Upper lobe of right lung (tissue), 1 donor: Measurements from ENCODE around the gene ARHGAP22. TPM values are rescaled to one million over a fixed set of nuclear protein-coding genes. Genes with fewer than 3 reads are reported as not detected.

Experiments
- ATAC-seq: fragments of 200-7000 bp; cut with Tn5 transposase; one replicate; pipeline ENCODE4 v1.9.1; 2020; ENCODE audit warnings: mild to moderate bottlenecking, moderate library complexity
- DNase-seq: peaks from one replicate; pipeline ENCODE4 v3.0.0-alpha.2; 2020
- H3K27ac ChIP-seq: fragments of 200-600 bp; one replicate; pipeline ENCODE4 v1.8.0; 2022
- H3K27me3 ChIP-seq: fragments of 200-600 bp; one replicate; pipeline ENCODE4 v1.8.0; 2022; ENCODE audit warnings: mild to moderate bottlenecking
- H3K36me3 ChIP-seq: fragments of 200-600 bp; one replicate; pipeline ENCODE4 v1.8.0; 2022
- H3K4me1 ChIP-seq: fragments of 200-600 bp; one replicate; pipeline ENCODE4 v1.8.0; 2022
- H3K4me3 ChIP-seq: fragments of 200-600 bp; one replicate; pipeline ENCODE4 v1.8.0; 2022; ENCODE audit warnings: mild to moderate bottlenecking
- H3K9me3 ChIP-seq: fragments of 200-600 bp; one replicate; pipeline ENCODE4 v1.8.0; 2022
- intact Hi-C: fragments of 100-400 bp; cut with DNase I; formaldehyde crosslinking; loops from one replicate; pipeline ENCODE4 v1.11.0; 2022
- total RNA-seq: library from RNA; stranded (reverse); fragmentation: NEBNext Ultra II Directional; extraction: Animal tissue kit (Norgen Biotek cat#: 25700); gene quantifications from one replicate; pipeline ENCODE4 v1.2.1, GENCODE V29; 2021
- TF ChIP-seq, protein P1 (sequence below): fragments of 200-600 bp; IDR thresholded peaks from one replicate; pipeline ENCODE4 v1.8.0; 2022; ENCODE audit warnings: antibody characterized with exemption
- donor health status: DM: no; HTN: yes; CAD: no; lungs with severe emphysema.

The ARHGAP22 gene
- total RNA-seq, 1 donor from 2014 or later, result 6.8 TPM

- DNase-seq (no peak), ATAC-seq (no peak)
- Histone ChIP-seq H3K27ac (no peak overlapping the region), H3K4me1 (no peaks in the 10 kb centered on the region), H3K9me3 (no peaks in the 10 kb centered on the region), H3K27me3 (no peaks in the 10 kb centered on the region), H3K4me3 (no peak overlapping the region), H3K36me3 (no peaks in the 10 kb centered on the region)
- TF ChIP-seq, protein P1, sequence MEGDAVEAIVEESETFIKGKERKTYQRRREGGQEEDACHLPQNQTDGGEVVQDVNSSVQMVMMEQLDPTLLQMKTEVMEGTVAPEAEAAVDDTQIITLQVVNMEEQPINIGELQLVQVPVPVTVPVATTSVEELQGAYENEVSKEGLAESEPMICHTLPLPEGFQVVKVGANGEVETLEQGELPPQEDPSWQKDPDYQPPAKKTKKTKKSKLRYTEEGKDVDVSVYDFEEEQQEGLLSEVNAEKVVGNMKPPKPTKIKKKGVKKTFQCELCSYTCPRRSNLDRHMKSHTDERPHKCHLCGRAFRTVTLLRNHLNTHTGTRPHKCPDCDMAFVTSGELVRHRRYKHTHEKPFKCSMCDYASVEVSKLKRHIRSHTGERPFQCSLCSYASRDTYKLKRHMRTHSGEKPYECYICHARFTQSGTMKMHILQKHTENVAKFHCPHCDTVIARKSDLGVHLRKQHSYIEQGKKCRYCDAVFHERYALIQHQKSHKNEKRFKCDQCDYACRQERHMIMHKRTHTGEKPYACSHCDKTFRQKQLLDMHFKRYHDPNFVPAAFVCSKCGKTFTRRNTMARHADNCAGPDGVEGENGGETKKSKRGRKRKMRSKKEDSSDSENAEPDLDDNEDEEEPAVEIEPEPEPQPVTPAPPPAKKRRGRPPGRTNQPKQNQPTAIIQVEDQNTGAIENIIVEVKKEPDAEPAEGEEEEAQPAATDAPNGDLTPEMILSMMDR, result no peak
- intact Hi-C loops, result no loop called here
Measured at GRCh38 chr10:48575901-48576300, 29.0 kb downstream of the ARHGAP22 start.

DNA sequence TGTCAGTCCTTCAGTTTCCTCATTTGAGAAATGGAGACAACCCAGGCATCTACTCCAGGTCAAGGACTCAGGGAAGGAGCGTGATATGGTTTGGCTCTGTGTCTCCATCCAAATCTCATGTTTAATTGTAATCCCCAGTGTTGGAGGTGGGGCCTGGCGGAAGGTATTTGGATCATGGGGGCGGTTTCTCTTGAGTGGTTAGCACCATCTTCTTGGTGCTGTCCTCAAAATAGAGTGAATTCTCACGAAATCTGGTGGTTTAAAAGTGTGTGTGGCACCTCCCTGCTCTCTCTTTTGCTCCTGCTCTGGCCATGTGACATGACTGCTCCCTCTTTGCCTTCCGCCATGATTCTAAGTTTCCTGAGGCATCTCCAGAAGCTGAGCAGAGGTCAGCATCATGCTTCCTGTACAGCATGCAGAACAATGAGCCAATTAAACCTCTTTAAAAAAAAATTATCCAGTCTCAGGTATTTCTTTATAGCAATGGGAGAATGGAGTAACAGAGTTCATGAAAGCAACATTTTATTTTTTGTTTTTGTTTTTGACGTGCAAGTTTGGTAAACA lies 30.0 kb downstream of the ARHGAP22 start:
- Histone ChIP-seq H3K4me3 (no peak overlapping the region), H3K9me3 (no peaks in the 10 kb centered on the region), H3K36me3 (no peaks in the 10 kb centered on the region), H3K27me3 (no peaks in the 10 kb centered on the region), H3K4me1 (no peaks in the 10 kb centered on the region), H3K27ac (no peak overlapping the region)
- intact Hi-C loops, result no loop called here
- DNase-seq, result no peak
- TF ChIP-seq, protein P1, result no peak
- no peak for ATAC-seq

DNA sequence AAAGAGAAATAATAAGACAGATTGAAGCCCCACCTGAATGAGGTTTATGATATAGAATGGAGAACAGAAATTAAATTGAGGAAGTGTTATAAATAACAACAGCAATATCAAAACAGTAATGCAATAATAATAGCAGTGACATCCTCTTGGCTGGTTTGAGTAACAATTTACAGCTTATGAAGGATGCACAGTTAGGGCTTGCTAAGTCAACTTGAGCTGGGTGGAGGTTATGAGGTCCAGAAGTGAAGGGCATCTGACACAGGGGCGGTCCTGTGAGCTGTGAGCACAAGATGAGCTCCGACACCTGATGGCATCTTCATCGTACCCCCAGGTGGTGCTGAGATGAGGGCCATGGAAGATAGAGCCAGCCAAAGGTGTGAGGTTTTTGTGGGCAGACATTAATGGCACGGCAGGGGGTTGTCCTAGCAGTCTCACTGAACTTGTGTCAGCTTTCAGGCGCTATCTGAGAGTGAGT lies 30.5 kb downstream of the ARHGAP22 start:
- H3K4me3 ChIP-seq, result no peak overlapping the region
- TF ChIP-seq, protein P1, result no peak
- H3K9me3 ChIP-seq, result no peaks in the 10 kb centered on the region
- H3K4me1 ChIP-seq, result no peaks in the 10 kb centered on the region
- intact Hi-C loops, result no loop called here
- ATAC-seq (no peak), DNase-seq (no peak)
- no peaks in the 10 kb centered on the region for H3K36me3 ChIP-seq
- H3K27ac ChIP-seq, result no peak overlapping the region
- H3K27me3 ChIP-seq, result no peaks in the 10 kb centered on the region

- no peak for DNase-seq
- no peaks in the 10 kb centered on the region for H3K4me1 ChIP-seq
- TF ChIP-seq, protein P1, result no peak
- no peaks in the 10 kb centered on the region for H3K27me3 ChIP-seq
- ATAC-seq, result no peak
- no peaks in the 10 kb centered on the region for H3K36me3 ChIP-seq
- no peaks in the 10 kb centered on the region for H3K9me3 ChIP-seq
- H3K27ac ChIP-seq, result no peak overlapping the region
- H3K4me3 ChIP-seq, result no peak overlapping the region
- intact Hi-C loops, result no loop called here
Measured at GRCh38 chr10:48573045-48573444, 31.8 kb downstream of the ARHGAP22 start.

DNA sequence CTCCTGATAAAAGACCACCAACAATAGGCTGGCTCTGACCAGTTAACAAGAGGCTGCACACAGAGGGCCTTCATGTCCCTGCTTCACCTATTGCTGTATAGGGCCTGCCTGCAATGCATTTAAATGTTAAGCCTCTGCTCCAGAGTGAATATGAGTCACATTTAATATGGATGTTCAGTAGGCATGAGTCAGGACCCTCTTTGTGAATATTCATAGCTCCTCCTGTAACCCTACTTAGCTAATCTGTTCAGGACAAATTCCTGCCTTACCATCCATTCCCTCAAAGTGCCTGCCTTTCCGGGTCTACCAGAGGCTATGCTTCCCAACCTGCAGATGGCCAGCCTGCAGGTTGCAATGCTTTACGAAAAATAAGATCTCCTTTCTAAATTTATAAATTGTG lies 32.5 kb downstream of the ARHGAP22 start:
- H3K36me3 ChIP-seq, result no peaks in the 10 kb centered on the region
- H3K9me3 ChIP-seq, result no peaks in the 10 kb centered on the region
- ATAC-seq (no peak), DNase-seq (no peak)
- intact Hi-C loops, result no loop called here
- H3K27me3 ChIP-seq, result no peaks in the 10 kb centered on the region
- TF ChIP-seq, protein P1, result no peak
- no peaks in the 10 kb centered on the region for H3K4me1 ChIP-seq
- no peak overlapping the region for H3K4me3 ChIP-seq
- no peak overlapping the region for H3K27ac ChIP-seq

DNA sequence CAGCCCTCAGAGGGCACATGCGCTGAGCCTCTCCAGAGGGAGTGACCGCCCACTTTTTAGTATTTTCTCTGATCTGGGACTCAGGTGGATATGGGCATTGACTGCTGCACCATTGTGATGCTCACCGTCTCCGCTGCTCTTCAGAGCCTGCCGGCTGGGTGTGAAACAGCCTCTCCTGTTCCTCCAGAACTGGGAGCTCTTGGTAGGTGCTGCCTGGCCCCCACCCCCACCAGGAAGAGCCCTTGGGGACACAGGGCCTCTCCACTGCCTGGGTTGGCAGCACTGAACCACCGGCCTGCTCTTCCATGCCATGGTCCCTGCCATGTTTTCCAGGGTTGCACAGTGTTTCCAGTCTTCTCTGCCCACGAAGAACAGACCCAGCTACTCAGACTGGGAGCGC lies 36.3 kb downstream of the ARHGAP22 start:
- intact Hi-C loops, result no loop called here
- TF ChIP-seq, protein P1, result no peak
- H3K36me3 ChIP-seq, result no peaks in the 10 kb centered on the region
- H3K4me3 ChIP-seq, result no peak overlapping the region
- DNase-seq (no peak), ATAC-seq (no peak)
- H3K27ac ChIP-seq, result no peak overlapping the region
- H3K4me1 ChIP-seq, result no peaks in the 10 kb centered on the region
- H3K27me3 ChIP-seq, result no peaks in the 10 kb centered on the region
- no peaks in the 10 kb centered on the region for H3K9me3 ChIP-seq
